SK-N-SH (cell line): ENCODE measurements around the gene SUV39H2. TPM values are rescaled to one million over a fixed set of nuclear protein-coding genes. Genes with fewer than 3 reads are reported as not detected.

Experiments
- polyA plus RNA-seq, 3 experiments: library from polyadenylated mRNA; depleted of rRNA; stranded (reverse); fragments of >200 nt; gene quantifications; 2 replicates each; pipeline ENCODE4 v1.2.3, GENCODE V29; 2012

The SUV39H2 gene
- polyA plus RNA-seq, 1 of the 3 experiments (the other 2 are of a cell fraction): 4.6 TPM

Other genes with a start within 250 kb of the SUV39H2 start
- gene FAM107B, start 104.0 kb upstream of the SUV39H2 start, polyA plus RNA-seq (2012; rRNA removed): 1.0 and 1.3 TPM in 2 replicates
- 1.0 and 1.2 TPM in 2 replicates for gene CDNF, start 40.8 kb upstream of the SUV39H2 start, polyA plus RNA-seq (2012; rRNA removed)
- gene HSPA14, start 40.6 kb upstream of the SUV39H2 start, polyA plus RNA-seq (2012; rRNA removed): 8.8 and 10.8 TPM in 2 replicates
- gene MSANTD7, start 40.6 kb upstream of the SUV39H2 start, polyA plus RNA-seq (2012; rRNA removed): 3.2 and 3.9 TPM in 2 replicates
- gene DCLRE1C, start 75.2 kb downstream of the SUV39H2 start, polyA plus RNA-seq (2012; rRNA removed): 2.5 and 3.0 TPM in 2 replicates
- 0.42 and 0.43 TPM in 2 replicates for gene MEIG1, start 80.5 kb downstream of the SUV39H2 start, polyA plus RNA-seq (2012; rRNA removed)
- gene OLAH, start 165.1 kb downstream of the SUV39H2 start, polyA plus RNA-seq (2012; rRNA removed): not detected in 2 replicates
- 0.54 and 0.92 TPM in 2 replicates for gene ACBD7, start 209.9 kb downstream of the SUV39H2 start, polyA plus RNA-seq (2012; rRNA removed)
- 18.5 and 20.4 TPM in 2 replicates for gene RPP38, start 218.5 kb downstream of the SUV39H2 start, polyA plus RNA-seq (2012; rRNA removed)